ENCODE results near the gene GOLM1. TPM values are rescaled to one million over a fixed set of nuclear protein-coding genes. Genes with fewer than 3 reads are reported as not detected.

The GOLM1 gene
- total and polyA plus RNA-seq, 9 donors: 17.5 to 76.7 (median 36.4) TPM

DNA sequence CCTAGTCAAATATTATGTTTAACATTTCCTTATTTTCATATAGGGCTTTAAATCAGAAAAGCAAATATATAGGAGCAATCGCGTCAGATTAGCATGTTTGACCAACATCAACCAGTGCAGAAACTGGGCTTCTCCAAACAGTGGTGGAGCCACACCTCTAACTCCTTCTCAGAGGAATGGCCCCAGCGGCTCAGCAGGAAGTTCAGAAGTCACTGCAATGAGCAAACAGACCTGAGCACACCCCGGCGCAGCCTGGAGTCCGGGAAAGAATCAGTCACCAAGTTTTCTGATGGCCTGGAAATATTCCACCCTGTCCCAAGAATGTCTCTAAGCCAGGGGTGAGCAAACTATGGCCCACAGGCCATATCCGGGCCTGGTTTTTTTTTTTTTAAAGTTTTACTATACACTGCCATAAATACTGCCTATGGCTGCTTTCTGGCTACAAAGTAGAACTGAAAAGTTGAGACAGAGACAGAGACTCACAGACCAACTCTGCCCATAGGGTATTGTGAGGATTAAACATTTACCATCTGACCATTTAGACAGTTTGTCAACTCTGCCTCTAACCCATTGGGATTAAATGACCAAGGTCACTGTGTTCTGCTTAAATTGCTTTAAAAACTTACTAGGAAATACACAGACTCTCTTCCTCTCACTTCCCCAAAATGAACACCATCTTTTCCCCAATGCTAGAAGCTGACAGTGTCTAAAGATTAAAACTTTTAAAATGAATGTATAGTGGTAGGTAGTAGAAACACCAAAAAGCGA is 5.4 kb downstream of the GOLM1 start:
- TF ChIP-seq EP300 (IDR thresholded peaks at IDR 0.05): no peak
- TF ChIP-seq POLR2A (IDR thresholded peaks at IDR 0.05): no peak
- TF ChIP-seq, protein P1, sequence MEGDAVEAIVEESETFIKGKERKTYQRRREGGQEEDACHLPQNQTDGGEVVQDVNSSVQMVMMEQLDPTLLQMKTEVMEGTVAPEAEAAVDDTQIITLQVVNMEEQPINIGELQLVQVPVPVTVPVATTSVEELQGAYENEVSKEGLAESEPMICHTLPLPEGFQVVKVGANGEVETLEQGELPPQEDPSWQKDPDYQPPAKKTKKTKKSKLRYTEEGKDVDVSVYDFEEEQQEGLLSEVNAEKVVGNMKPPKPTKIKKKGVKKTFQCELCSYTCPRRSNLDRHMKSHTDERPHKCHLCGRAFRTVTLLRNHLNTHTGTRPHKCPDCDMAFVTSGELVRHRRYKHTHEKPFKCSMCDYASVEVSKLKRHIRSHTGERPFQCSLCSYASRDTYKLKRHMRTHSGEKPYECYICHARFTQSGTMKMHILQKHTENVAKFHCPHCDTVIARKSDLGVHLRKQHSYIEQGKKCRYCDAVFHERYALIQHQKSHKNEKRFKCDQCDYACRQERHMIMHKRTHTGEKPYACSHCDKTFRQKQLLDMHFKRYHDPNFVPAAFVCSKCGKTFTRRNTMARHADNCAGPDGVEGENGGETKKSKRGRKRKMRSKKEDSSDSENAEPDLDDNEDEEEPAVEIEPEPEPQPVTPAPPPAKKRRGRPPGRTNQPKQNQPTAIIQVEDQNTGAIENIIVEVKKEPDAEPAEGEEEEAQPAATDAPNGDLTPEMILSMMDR (IDR thresholded peaks at IDR 0.05): no peak
- Histone ChIP-seq H3K4me3 (no peak overlapping the region), H3K27ac (no peak overlapping the region), H3K9me3 (no peaks in the 10 kb centered on the region), H3K27me3 (no peaks in the 10 kb centered on the region), H3K4me1 (ENCODE audit: insufficient read depth) (no peaks in the 10 kb centered on the region), H3K36me3 (no peaks in the 10 kb centered on the region)
- no peak for DNase-seq
- intact Hi-C loops (cut with DNase I): no loop called here
- WGBS, 3 donors: 79 to 88% (median 82%) methylated on average over 8 of the region's 8 CpGs

DNA sequence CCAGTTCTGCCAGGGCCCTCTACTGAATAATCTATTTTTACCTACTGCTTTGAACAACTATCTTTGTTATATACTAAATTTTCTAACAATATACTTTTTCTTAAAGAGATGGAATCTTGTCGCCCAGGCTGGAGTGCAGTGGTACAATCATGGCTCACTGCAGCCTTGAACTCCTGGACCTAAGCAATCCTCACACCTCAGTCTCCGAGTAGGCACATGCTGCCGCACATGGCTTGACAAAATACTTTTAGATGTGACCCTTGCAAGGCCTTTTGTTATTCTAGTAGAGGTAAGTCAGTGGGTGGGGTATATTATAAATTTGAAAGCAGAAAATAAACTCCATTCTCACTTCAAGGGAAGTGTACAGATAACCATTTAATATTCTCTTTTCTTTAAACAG is 7.9 kb downstream of the GOLM1 start:
- Histone ChIP-seq H3K27ac (no peak overlapping the region), H3K4me1 (ENCODE audit: insufficient read depth) (no peaks in the 10 kb centered on the region), H3K9me3 (no peaks in the 10 kb centered on the region), H3K4me3 (no peak overlapping the region), H3K36me3 (no peaks in the 10 kb centered on the region), H3K27me3 (no peaks in the 10 kb centered on the region)
- TF ChIP-seq EP300 (IDR thresholded peaks at IDR 0.05) (no peak), POLR2A (IDR thresholded peaks at IDR 0.05) (no peak)
- TF ChIP-seq, protein P1 (IDR thresholded peaks at IDR 0.05): no peak
- DNase-seq: no peak
- intact Hi-C loops (cut with DNase I): no loop called here
- 94% methylated on average over 3 of the region's 3 CpGs for WGBS, 3 donors

DNA sequence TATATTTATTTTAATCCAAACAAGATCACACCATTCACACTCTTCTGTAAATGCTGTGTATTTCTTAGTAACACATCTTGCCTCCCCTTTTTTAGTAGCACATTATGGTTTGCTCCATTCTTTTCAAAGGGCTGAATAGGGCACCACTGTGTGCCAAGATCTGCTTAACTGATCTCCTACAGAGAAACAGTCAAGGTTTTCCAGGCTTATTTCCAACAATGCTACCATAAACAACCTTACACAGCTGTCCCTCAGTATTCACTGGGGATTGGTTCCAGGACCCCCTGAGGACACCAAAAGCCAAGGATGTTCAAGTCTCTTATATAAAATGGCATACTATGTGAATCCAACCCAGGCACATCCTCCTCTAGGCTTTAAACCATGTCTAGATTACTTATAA is 16.5 kb downstream of the GOLM1 start:
- H3K27me3 ChIP-seq: no peaks in the 10 kb centered on the region
- TF ChIP-seq, protein P1 (IDR thresholded peaks at IDR 0.05): no peak
- no peak for TF ChIP-seq EP300 (IDR thresholded peaks at IDR 0.05)
- TF ChIP-seq POLR2A (IDR thresholded peaks at IDR 0.05): no peak
- no peak overlapping the region for H3K27ac ChIP-seq
- no peaks in the 10 kb centered on the region for H3K4me1 ChIP-seq (ENCODE audit: insufficient read depth)
- no peaks in the 10 kb centered on the region for H3K9me3 ChIP-seq
- no peak for DNase-seq
- no peaks in the 10 kb centered on the region for H3K36me3 ChIP-seq
- intact Hi-C loops (cut with DNase I): loop anchor here in 1 of 4 donors (10.0 kb wide), 1 partner anchor 1518 kb away; no protein-coding TSS in a partner anchor
- H3K4me3 ChIP-seq: no peak overlapping the region

DNA sequence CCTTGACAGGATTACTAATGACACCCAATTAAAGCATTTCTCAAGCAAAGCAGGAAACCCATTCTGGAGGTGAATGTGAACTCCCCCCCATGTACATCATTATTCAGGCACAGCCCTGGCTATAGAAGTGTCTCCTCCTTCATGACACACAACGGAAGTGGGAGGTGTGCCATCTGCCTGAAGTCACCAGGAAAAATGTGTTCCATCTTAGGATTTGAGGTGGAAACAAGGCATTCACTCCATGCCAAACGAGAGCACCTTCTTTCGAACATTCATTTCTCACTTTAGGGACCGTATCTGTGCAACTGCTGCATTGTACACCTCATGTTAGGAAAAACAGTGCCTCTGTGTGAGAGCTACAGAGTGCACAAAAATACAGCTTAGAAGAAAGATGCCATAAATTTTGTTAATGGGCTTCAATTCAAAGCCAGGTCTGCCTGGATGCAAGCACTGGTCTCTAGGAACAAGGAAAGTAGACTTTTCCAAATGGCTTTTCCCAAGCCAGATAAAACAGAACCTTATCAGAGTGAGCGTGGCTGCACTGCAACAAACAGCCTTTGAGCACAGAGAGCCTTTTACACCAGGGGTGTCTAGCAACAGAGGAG is 19.4 kb downstream of the GOLM1 start:
- DNase-seq: no peak
- intact Hi-C loops (cut with DNase I): loop anchor here in 1 of 4 donors (10.0 kb wide), 1 partner anchor 1515 kb away; no protein-coding TSS in a partner anchor
- TF ChIP-seq POLR2A (IDR thresholded peaks at IDR 0.05): no peak
- TF ChIP-seq, protein P1 (IDR thresholded peaks at IDR 0.05): no peak
- no peak for TF ChIP-seq EP300 (IDR thresholded peaks at IDR 0.05)

More for the DNA sequence above, 19.4 kb downstream of the GOLM1 start:
- H3K4me3 ChIP-seq: no peak overlapping the region
- no peaks in the 10 kb centered on the region for H3K27me3 ChIP-seq
- H3K36me3 ChIP-seq: no peaks in the 10 kb centered on the region
- H3K27ac ChIP-seq: no peak overlapping the region
- H3K9me3 ChIP-seq: no peaks in the 10 kb centered on the region
- WGBS, 3 donors: 43 to 68% (median 52%) methylated on average over 5 of the region's 5 CpGs
- H3K4me1 ChIP-seq (ENCODE audit: insufficient read depth): no peaks in the 10 kb centered on the region
